K562 (cell line): Measurements from ENCODE around the gene TMED6. TPM values are rescaled to one million over a fixed set of nuclear protein-coding genes. Genes with fewer than 3 reads are reported as not detected.

Source experiments
- ATAC-seq: fragments of 200-7000 bp; cut with Tn5 transposase; 3 replicates; pipeline ENCODE4 v1.9.1; 2020; ENCODE audit warnings: moderate library complexity
- BruUV-seq: library from RNA; stranded (reverse); fragments of 400-500 nt; replicated peaks from 2 replicates; lab custom pipeline; 2021; lab: Mats Ljungman, UMichigan
- CTCF ChIA-PET: fragments of 300-600 bp; formaldehyde crosslinking; extraction: SDS; loops from one replicate; lab custom pipeline; 2021; ENCODE audit warnings: low intra/inter-chr PET ratio; lab: Yijun Ruan, JAX
- POLR2A ChIA-PET: fragments of 300-600, 350-650 bp; sonication (Branson Sonifier 250); formaldehyde crosslinking; extraction: SDS; loops from one replicate; lab custom pipeline; 2021; ENCODE audit warnings: antibody characterized with exemption, inconsistent platforms; lab: Yijun Ruan, JAX
- DNase-seq, 4 experiments: peaks; one replicate each; pipeline versions ENCODE4 v3.0.0 to v3.0.0-alpha.2; 2011 to 2018; ENCODE audit warnings: low spot score in 3 of 4, mixed read lengths in 3 of 4; ENCODE audit errors: extremely low read depth in 1 of 4
- FAIRE-seq: peaks from 2 replicates; lab custom pipeline; 2011; peaks lifted over from hg19 to GRCh38; lab: Jason Lieb, UNC
- H2AFZ ChIP-seq: 2 replicates; pipeline ENCODE4 v1.6.0; 2011; ENCODE audit warnings: low read depth, low read length, control low read depth, inconsistent platforms
- H3K27ac ChIP-seq: fragments of 200-600 bp; 3 replicates; pipeline ENCODE4 v1.8.0; 2011; ENCODE audit warnings: low read depth, mild to moderate bottlenecking, control low read depth, inconsistent platforms, low read length, moderate library complexity, mixed read lengths; ENCODE audit errors: extremely low read depth
- H3K27me3 ChIP-seq, 2 experiments: fragments of 300-600 bp in 1 of 2; 2 replicates in 1 of 2; 3 replicates in 1 of 2; pipeline versions ENCODE4 v1.6.0 to v1.8.0; 2011; ENCODE audit warnings: inconsistent platforms in 2 of 2, low read length in 2 of 2, mild to moderate bottlenecking in 1 of 2, mixed read lengths in 1 of 2, moderate library complexity in 1 of 2; ENCODE audit not compliant: control insufficient read depth in 2 of 2, insufficient read depth in 2 of 2
- H3K36me3 ChIP-seq: fragments of 300-600 bp; 3 replicates; pipeline ENCODE4 v1.8.0; 2011; ENCODE audit warnings: mild to moderate bottlenecking, low read length, inconsistent platforms; ENCODE audit not compliant: control insufficient read depth, insufficient read depth
- H3K4me1 ChIP-seq, 2 experiments: fragments of 200-600 bp in 1 of 2; replicated peaks in 1 of 2; 2 replicates in 1 of 2; 3 replicates in 1 of 2; pipeline versions ENCODE4 v1.5.1 to v1.8.0; 2011; ENCODE audit warnings: inconsistent platforms in 2 of 2, low read length in 2 of 2, mild to moderate bottlenecking in 1 of 2, mixed read lengths in 1 of 2, moderate library complexity in 1 of 2; ENCODE audit not compliant: control insufficient read depth in 2 of 2, insufficient read depth in 2 of 2
- H3K4me2 ChIP-seq: 2 replicates; pipeline ENCODE4 v1.6.1; 2011; ENCODE audit warnings: low read length, control low read depth, inconsistent platforms, mixed read lengths; ENCODE audit not compliant: insufficient read depth
- H3K4me3 ChIP-seq: fragments of 200-600 bp; sonication (generic), shearing (Covaris generic); 2 replicates; pipeline ENCODE4 v1.5.1; 2016; ENCODE audit warnings: control low read depth, inconsistent platforms
- H3K79me2 ChIP-seq: fragments of 200-600 bp; 3 replicates; pipeline ENCODE4 v1.8.0; 2011; ENCODE audit warnings: low read length, inconsistent platforms; ENCODE audit not compliant: control insufficient read depth, insufficient read depth
- H3K9ac ChIP-seq, 2 experiments: 2 replicates each; pipeline versions ENCODE4 v1.6.0 to v1.6.1; 2011; ENCODE audit warnings: low read depth in 2 of 2, low read length in 2 of 2, control low read depth in 1 of 2, inconsistent platforms in 1 of 2, mild to moderate bottlenecking in 1 of 2, mixed read lengths in 1 of 2; ENCODE audit not compliant: insufficient read depth in 1 of 2
- H3K9me1 ChIP-seq: one replicate; pipeline ENCODE4 v1.6.0; 2011; ENCODE audit warnings: inconsistent platforms, mild to moderate bottlenecking, low read length, moderate library complexity; ENCODE audit not compliant: control insufficient read depth, insufficient read depth
- H3K9me3 ChIP-seq: replicated peaks from 2 replicates; pipeline ENCODE4 v1.5.1; 2011; ENCODE audit warnings: low read depth, low read length, inconsistent platforms; ENCODE audit not compliant: control insufficient read depth, insufficient read depth
- H4K20me1 ChIP-seq: replicated peaks from 2 replicates; pipeline ENCODE4 v1.6.1; 2011; ENCODE audit warnings: low read length, inconsistent platforms, mixed read lengths; ENCODE audit not compliant: control insufficient read depth, insufficient read depth
- MEIS2 ChIP-seq: fragments of 450-650 bp; IDR thresholded peaks from 2 replicates; pipeline ENCODE4 v1.6.1; 2014; ENCODE audit warnings: mild to moderate bottlenecking; ENCODE audit not compliant: partially characterized antibody
- NCOR1 ChIP-seq: fragments of 450-650 bp; IDR thresholded peaks from 2 replicates; pipeline ENCODE4 v1.6.1; 2016; ENCODE audit warnings: mild to moderate bottlenecking, moderate library complexity
- PCBP2 ChIP-seq: fragments of 200-400 bp; formaldehyde crosslinking; IDR thresholded peaks from 2 replicates; pipeline ENCODE4 v1.6.1; 2018; ENCODE audit warnings: low read length, low read depth, mild to moderate bottlenecking, moderate library complexity; ENCODE audit not compliant: poor library complexity, severe bottlenecking
- RBFOX2 ChIP-seq: fragments of 200-400 bp; formaldehyde crosslinking; IDR thresholded peaks from 2 replicates; pipeline ENCODE4 v1.6.1; 2017; ENCODE audit warnings: low read depth, mild to moderate bottlenecking, low read length, moderate library complexity
- WGBS: fragments of 100-300 bp; shearing (Covaris generic); methylation state at CpG from one replicate; pipeline ENCODE4 v1.1.6; 2016; ENCODE audit warnings: low coverage, mixed read lengths; ENCODE audit not compliant: insufficient coverage; ENCODE audit errors: missing lambda C conversion rate; 5-methylcytosine and 5-hydroxymethylcytosine counted together
- in situ Hi-C: fragments of 300-500 bp; cut with MboI; formaldehyde crosslinking; loops from 4 replicates; pipeline ENCODE4 v1.15.0; 2018; ENCODE audit warnings: inconsistent platforms, mixed read lengths
- intact Hi-C: fragments of 100-400 bp; cut with micrococcal nuclease; formaldehyde crosslinking; loops from 2 replicates; pipeline ENCODE4 v1.14.2; 2022
- polyA plus RNA-seq, 8 experiments: library from polyadenylated mRNA; depleted of rRNA in 4 of 8; stranded (reverse) in 5 of 8; unstranded in 3 of 8; fragments of >200 nt; fragmentation: Nextera tagmentation in 2 of 8; fragmentation: Illumina TruSeq in 1 of 8; extraction: Ambion mirVana in 2 of 8; extraction: Trizol in 1 of 8; gene quantifications; 2 replicates each; pipeline versions ENCODE4 v1.2.1 to v1.2.3, GENCODE V29; 2011 to 2014; ENCODE audit warnings: inconsistent platforms in 1 of 8, missing spikeins in 1 of 8
- total RNA-seq, 7 experiments: library from RNA; depleted of rRNA in 6 of 7; stranded (reverse); fragments of >200 nt in 6 of 7; fragmentation: Illumina TruSeq in 2 of 7; extraction: Trizol in 2 of 7; gene quantifications; 2 replicates each; pipeline versions ENCODE4 v1.2.1 to v1.2.3, GENCODE V29; 2011 to 2021; ENCODE audit warnings: low replicate concordance in 1 of 7
- TF ChIP-seq, protein P1 (sequence below): sonication (generic); formaldehyde crosslinking; IDR thresholded peaks from 2 replicates; pipeline ENCODE4 v1.8.0; 2022; ENCODE audit warnings: mild to moderate bottlenecking, missing genetic modification reagents
- TF ChIP-seq, protein P2 (sequence below): fragments of 250-450 bp; sonication (Bioruptor Pico); IDR thresholded peaks from 2 replicates; pipeline ENCODE4 v1.9.0; 2021; ENCODE audit warnings: mild to moderate bottlenecking, inconsistent platforms

The TMED6 gene
- total and polyA plus RNA-seq, 9 of the 15 experiments (the other 6 are each of a cell fraction or from before 2014, with no cell fraction given), result 0.14 to 0.45 (median 0.25) TPM; not detected in 2

DNA sequence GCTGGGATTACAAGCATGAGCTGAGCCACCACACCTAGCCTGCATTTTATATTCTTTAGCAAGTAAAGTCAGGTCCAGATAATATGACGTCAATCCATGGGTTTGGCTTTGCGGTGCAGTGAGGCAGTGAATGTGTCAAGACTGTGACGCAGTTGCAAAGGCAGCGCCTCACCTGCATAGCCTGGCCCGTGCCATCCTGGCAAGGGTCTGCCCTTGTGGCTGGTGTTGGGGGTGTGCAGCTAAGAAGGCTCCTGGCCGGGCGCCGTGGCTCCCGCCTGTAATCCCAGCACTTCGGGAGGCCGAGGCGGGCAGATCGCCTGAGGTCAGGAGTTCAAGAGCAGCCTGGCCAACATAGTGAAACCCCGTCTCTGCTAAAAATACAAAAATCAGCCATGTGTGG is 28.2 kb downstream of the TMED6 start:
- no peaks in the 10 kb centered on the region for H3K27me3 ChIP-seq
- POLR2A ChIA-PET, result interaction anchor here (0.6 to 2.4 kb wide), 4 partner anchors 10 to 822 kb away, joined by 3 to 7 read pairs (median 4); no protein-coding TSS in a partner anchor
- in situ Hi-C loops, result no loop called here
- no peak overlapping the region; a peak in 1 of 4 replicates for H3K9ac ChIP-seq
- CTCF ChIA-PET, result no interaction called here
- no peaks in the 10 kb centered on the region for H3K9me1 ChIP-seq
- 95% methylated on average over 12 of the region's 14 CpGs for WGBS
- peaks cover 96% of the 10 kb centered on the region for H3K36me3 ChIP-seq
- peaks cover 14 to 48% of the 10 kb centered on the region in 2 experiments; a peak in 4 of 5 replicates for H3K4me1 ChIP-seq
- intact Hi-C loops, result no loop called here
- peaks cover 69% of the 10 kb centered on the region for H3K79me2 ChIP-seq
- H4K20me1 ChIP-seq, result peaks cover 31% of the 10 kb centered on the region; the same call in 1 of the 2 replicates
- H2AFZ ChIP-seq, result no peak overlapping the region
- BruUV-seq, result no TSS peak
- DNase-seq (no peak), FAIRE-seq (no peak)
- H3K9me3 ChIP-seq, result no peaks in the 10 kb centered on the region
- no peak overlapping the region for H3K27ac ChIP-seq
- TF ChIP-seq RBFOX2 (peak; percentile 39), NCOR1 (no peak)
- TF ChIP-seq, protein P1, sequence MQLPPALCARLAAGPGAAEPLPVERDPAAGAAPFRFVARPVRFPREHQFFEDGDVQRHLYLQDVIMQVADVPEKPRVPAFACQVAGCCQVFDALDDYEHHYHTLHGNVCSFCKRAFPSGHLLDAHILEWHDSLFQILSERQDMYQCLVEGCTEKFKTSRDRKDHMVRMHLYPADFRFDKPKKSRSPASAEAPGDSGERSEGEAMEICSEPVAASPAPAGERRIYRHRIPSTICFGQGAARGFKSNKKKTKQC (CRISPR knock-in tag), result no peak
- TF ChIP-seq, all 486 proteins: peak for 1
- Histone ChIP-seq H3K4me3 (no peak overlapping the region), H3K4me2 (no peak overlapping the region)
- no peak for ATAC-seq

DNA sequence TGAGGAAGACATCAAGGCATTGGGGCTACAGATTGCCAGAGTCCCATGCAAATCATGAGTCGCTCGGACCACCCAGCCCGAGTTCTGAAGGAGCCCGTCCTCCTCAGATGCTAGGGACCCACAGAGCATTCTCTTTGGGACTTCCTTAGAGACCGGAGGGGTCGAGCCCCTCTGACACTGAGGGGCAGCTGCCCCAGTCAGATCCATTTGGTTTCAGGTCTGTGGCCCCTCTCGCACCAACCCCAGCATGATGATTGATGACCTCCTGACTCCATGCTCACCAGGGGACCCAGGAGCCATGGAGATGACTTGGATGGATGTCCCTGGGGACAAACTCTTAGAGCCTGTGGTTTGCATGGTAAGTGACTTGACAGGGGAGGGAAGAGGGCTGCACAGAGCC is 29.2 kb downstream of the TMED6 start:
- in situ Hi-C loops (no loop called here), intact Hi-C loops (no loop called here)
- H3K27ac ChIP-seq, result no peak overlapping the region
- no peaks in the 10 kb centered on the region for H3K27me3 ChIP-seq
- no peaks in the 10 kb centered on the region for H3K9me1 ChIP-seq
- no peaks in the 10 kb centered on the region for H3K9me3 ChIP-seq
- 84% methylated on average over 7 of the region's 7 CpGs for WGBS
- H3K79me2 ChIP-seq, result peaks cover 58% of the 10 kb centered on the region
- H3K4me2 ChIP-seq, result no peak overlapping the region
- FAIRE-seq, result no peak
- peak overlapping the region in 1 of 2 experiments; percentile 8; a peak in 1 of 4 replicates for H3K9ac ChIP-seq
- ATAC-seq, result no peak
- POLR2A ChIA-PET, result interaction anchor here (1.0 to 2.4 kb wide), 2 partner anchors 11 to 13 kb away, joined by 3 to 7 read pairs; no protein-coding TSS in a partner anchor
- BruUV-seq, result no TSS peak
- no peak for DNase-seq
- peaks cover 31% of the 10 kb centered on the region; the same call in 1 of the 2 replicates for H4K20me1 ChIP-seq
- no peak overlapping the region for H2AFZ ChIP-seq
- H3K4me1 ChIP-seq, result peaks cover 11 to 38% of the 10 kb centered on the region in 2 experiments; a peak in 4 of 5 replicates
- CTCF ChIA-PET, result no interaction called here
- peak; percentile 40 for TF ChIP-seq RBFOX2
- TF ChIP-seq, protein P2, sequence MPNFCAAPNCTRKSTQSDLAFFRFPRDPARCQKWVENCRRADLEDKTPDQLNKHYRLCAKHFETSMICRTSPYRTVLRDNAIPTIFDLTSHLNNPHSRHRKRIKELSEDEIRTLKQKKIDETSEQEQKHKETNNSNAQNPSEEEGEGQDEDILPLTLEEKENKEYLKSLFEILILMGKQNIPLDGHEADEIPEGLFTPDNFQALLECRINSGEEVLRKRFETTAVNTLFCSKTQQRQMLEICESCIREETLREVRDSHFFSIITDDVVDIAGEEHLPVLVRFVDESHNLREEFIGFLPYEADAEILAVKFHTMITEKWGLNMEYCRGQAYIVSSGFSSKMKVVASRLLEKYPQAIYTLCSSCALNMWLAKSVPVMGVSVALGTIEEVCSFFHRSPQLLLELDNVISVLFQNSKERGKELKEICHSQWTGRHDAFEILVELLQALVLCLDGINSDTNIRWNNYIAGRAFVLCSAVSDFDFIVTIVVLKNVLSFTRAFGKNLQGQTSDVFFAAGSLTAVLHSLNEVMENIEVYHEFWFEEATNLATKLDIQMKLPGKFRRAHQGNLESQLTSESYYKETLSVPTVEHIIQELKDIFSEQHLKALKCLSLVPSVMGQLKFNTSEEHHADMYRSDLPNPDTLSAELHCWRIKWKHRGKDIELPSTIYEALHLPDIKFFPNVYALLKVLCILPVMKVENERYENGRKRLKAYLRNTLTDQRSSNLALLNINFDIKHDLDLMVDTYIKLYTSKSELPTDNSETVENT (CRISPR knock-in tag), result no peak
- peak; percentile 18 for TF ChIP-seq MEIS2
- no peak for TF ChIP-seq PCBP2
- no peak overlapping the region for H3K4me3 ChIP-seq
- peaks cover 94% of the 10 kb centered on the region for H3K36me3 ChIP-seq
